GM06990 (cell line): Measurements from ENCODE around the gene C6orf89.

Experiments
- DNase-seq: peaks from one replicate; pipeline ENCODE4 v3.0.0-alpha.2; 2011; ENCODE audit not compliant: insufficient read length; ENCODE audit errors: extremely low read depth
- H3K27me3 ChIP-seq: replicated peaks from 2 replicates; pipeline ENCODE4 v1.6.0; 2011; ENCODE audit warnings: low read length; ENCODE audit not compliant: control insufficient read depth, insufficient read depth
- H3K36me3 ChIP-seq: 2 replicates; pipeline ENCODE4 v1.5.1; 2011; ENCODE audit warnings: low read length; ENCODE audit not compliant: control insufficient read depth, insufficient read depth
- H3K4me3 ChIP-seq: replicated peaks from 2 replicates; pipeline ENCODE4 v1.5.1; 2011; ENCODE audit warnings: low read depth, mild to moderate bottlenecking, control low read depth, low read length
- TF ChIP-seq, protein P1 (sequence below): IDR thresholded peaks from 2 replicates; pipeline ENCODE4 v1.5.1; 2011; ENCODE audit warnings: low read length, control low read depth, mild to moderate bottlenecking, inconsistent platforms; ENCODE audit not compliant: insufficient read depth, poor library complexity, severe bottlenecking

The C6orf89 gene

DNA sequence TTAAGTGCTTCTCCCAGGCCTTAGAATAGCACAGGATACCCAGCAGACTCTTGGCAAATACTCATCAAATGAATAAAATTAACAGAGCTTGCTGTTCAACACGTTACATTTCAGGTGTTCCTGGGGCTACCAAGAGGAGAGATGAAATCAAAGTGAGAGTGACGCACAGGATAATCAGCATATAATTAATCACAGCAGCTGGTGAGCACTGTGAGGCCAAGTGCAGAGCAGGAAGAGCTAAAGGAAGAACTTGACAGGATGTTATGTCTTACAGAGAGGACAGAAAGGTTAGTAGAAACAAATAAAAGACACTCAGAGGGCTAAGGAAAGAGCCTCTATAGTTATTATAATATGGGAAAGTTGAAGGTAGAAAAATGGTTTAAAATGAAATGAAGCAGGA is 19.9 kb upstream of the C6orf89 start:
- no peaks in the 10 kb centered on the region for H3K27me3 ChIP-seq
- peaks cover 23% of the 10 kb centered on the region for H3K36me3 ChIP-seq
- TF ChIP-seq, protein P1, sequence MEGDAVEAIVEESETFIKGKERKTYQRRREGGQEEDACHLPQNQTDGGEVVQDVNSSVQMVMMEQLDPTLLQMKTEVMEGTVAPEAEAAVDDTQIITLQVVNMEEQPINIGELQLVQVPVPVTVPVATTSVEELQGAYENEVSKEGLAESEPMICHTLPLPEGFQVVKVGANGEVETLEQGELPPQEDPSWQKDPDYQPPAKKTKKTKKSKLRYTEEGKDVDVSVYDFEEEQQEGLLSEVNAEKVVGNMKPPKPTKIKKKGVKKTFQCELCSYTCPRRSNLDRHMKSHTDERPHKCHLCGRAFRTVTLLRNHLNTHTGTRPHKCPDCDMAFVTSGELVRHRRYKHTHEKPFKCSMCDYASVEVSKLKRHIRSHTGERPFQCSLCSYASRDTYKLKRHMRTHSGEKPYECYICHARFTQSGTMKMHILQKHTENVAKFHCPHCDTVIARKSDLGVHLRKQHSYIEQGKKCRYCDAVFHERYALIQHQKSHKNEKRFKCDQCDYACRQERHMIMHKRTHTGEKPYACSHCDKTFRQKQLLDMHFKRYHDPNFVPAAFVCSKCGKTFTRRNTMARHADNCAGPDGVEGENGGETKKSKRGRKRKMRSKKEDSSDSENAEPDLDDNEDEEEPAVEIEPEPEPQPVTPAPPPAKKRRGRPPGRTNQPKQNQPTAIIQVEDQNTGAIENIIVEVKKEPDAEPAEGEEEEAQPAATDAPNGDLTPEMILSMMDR: no peak
- no peak overlapping the region for H3K4me3 ChIP-seq
- DNase-seq: no peak

DNA sequence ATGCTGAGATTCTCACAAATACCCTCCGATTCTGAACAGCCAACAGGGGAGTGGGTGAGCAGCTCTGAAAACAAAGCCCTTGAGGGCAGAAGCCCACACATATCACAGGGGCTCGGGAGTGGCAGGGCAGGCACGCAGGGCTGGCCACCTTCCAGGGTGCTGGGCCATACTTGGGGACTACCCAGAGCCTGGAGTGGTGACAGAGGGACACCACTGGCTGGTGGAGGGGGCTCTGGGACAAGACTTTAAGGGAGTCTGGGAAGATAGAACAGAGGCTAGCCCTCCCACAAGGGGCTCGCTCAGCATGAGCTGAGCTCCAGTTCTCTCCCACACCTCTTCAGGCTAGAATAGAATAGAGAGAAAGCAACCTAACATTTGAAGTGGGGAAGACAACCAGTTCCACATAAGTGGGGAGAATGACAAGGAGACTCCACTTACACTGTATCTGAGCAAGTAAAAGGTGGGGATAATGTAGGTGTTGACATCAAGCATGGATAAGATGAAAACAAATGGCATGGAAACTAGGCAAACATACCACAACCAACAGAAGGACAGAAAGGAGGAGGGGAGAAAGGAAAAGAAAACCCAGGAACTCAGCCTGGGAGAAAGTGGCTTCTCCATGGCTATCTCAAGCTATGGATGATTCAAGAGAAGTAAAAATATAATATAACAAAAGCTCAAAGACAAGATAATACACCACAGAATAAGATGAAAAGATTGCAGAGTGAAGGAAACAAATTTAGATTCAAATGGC is 18.1 kb upstream of the C6orf89 start:
- DNase-seq: no peak
- TF ChIP-seq, protein P1: no peak
- Histone ChIP-seq H3K27me3 (no peaks in the 10 kb centered on the region), H3K4me3 (no peak overlapping the region), H3K36me3 (peaks cover 21% of the 10 kb centered on the region)

DNA sequence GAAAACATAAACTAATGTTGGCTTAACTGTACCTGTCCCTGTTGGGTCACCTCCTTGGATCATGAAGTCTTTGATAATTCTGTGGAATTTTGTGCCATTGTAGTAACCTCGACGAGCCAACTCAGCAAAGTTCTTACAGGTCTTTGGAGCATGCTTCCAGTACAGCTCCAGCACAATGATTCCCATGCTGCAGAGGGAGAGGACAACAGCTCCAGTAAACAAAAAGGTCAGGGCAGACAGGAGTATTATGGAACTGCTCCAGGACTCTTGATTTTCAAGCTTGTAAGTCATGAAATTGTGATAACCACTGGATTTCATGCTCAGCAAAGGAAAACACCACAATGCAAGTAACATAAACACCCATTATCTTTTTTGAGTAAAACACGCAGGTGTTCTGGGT is 14.1 kb upstream of the C6orf89 start:
- Histone ChIP-seq H3K4me3 (no peak overlapping the region), H3K27me3 (no peaks in the 10 kb centered on the region), H3K36me3 (peaks cover 7% of the 10 kb centered on the region)
- TF ChIP-seq, protein P1: no peak
- no peak for DNase-seq

DNA sequence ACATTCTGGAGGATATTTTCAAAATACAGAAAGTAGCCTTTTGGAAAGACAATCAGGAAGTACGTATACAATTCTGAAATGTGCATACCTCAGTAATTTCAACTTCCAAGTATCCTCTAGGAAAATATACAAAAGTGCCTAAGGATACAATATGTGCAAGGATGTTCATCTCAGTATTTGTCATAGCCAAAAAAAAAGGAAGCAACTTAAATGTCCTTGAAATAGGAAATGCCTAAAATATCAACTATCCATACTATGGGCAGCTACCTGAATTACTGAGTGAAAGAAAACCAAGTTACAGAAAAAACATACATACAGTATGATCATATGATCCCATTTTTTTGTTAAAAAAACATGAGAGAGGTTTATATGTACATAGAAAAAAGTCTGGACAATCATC is 12.6 kb upstream of the C6orf89 start:
- no peaks in the 10 kb centered on the region for H3K27me3 ChIP-seq
- peaks cover 5% of the 10 kb centered on the region for H3K36me3 ChIP-seq
- H3K4me3 ChIP-seq: no peak overlapping the region; the same call in 1 of the 2 replicates
- DNase-seq: no peak
- TF ChIP-seq, protein P1: no peak

DNA sequence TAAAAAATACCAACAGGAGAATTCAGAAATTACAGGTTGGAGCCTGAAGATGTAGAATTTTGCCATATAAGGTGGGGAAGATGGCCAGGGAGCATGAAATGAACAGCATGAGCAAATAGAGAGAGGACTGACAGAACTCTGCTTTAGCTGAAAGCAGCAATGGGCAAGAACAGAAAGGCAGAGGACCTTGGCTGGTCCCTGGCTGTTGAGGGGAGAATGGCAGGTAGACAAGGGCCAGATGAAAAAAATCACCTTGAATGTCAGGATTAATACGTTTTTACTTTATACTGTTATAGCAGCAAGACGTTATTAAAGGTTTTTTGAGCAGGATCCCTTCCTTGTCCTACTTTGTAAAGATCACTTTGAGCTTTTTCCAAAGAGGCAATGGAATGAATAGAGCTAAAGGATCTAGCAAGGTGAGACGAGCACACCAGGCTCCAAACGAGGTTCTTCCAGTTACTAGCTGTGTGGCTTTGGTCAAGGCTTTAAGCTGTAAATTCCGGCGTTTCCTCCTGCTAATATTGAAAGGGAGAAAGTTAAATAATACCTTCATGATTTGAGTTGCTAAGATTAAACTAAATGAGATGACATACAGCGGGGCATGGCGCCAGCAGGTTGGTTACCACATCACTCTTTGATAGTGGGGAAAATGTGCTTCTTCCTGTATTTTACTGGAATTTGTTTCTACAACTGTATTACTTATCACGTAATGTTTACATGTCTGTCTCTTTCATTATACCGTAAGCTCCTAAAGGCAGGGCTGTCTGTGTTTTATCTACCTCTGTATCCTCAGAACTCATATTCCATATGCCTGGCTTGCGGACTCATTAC is 11.9 kb upstream of the C6orf89 start:
- DNase-seq: no peak
- H3K27me3 ChIP-seq: no peaks in the 10 kb centered on the region
- TF ChIP-seq, protein P1: peak; percentile 32
- H3K36me3 ChIP-seq: peaks cover 5% of the 10 kb centered on the region
- peak overlapping the region; percentile 97 for H3K4me3 ChIP-seq
